Fibroblast of lung (primary cell): ENCODE measurements around the gene ETFA. TPM values are rescaled to one million over a fixed set of nuclear protein-coding genes. Genes with fewer than 3 reads are reported as not detected.
"Not testable (repeated sequence)": the region's sequence is repeated elsewhere in the genome, so short reads cannot be mapped to it uniquely, and the experiment has no call there.

Source experiments
- DNase-seq, 2 donors: peaks; one replicate each; pipeline versions ENCODE4 v3.0.0 to v3.0.0-alpha.2; 2010; ENCODE audit warnings: low read depth in 2 of 2
- H2AFZ ChIP-seq: 2 replicates; pipeline ENCODE4 v1.5.1; 2012; ENCODE audit warnings: low read length, control low read depth, inconsistent platforms
- H3K27ac ChIP-seq: 2 replicates; pipeline ENCODE4 v1.5.1; 2011; ENCODE audit warnings: low read length, control low read depth; ENCODE audit not compliant: insufficient read depth
- H3K27me3 ChIP-seq: 2 replicates; pipeline ENCODE4 v1.5.1; 2011; ENCODE audit warnings: mild to moderate bottlenecking, low read length; ENCODE audit not compliant: control insufficient read depth, insufficient read depth
- H3K36me3 ChIP-seq: 2 replicates; pipeline ENCODE4 v1.5.1; 2011; ENCODE audit warnings: low read length; ENCODE audit not compliant: control insufficient read depth, insufficient read depth
- H3K4me1 ChIP-seq: 2 replicates; pipeline ENCODE4 v1.5.1; 2011; ENCODE audit warnings: low read length; ENCODE audit not compliant: control insufficient read depth, insufficient read depth; ENCODE audit errors: extremely low read depth
- H3K4me2 ChIP-seq: 2 replicates; pipeline ENCODE4 v1.5.1; 2011; ENCODE audit warnings: low read length, control low read depth; ENCODE audit not compliant: insufficient read depth; ENCODE audit errors: extremely low read depth
- H3K4me3 ChIP-seq, 4 experiments: fragments of 200-600 bp in 1 of 4; sonication (generic) in 1 of 4; replicated peaks in 1 of 4; 2 replicates each; pipeline ENCODE4 v1.5.1; 2011 to 2016; ENCODE audit warnings: low read length in 4 of 4, low read depth in 3 of 4, mild to moderate bottlenecking in 3 of 4, control low read depth in 2 of 4, inconsistent platforms in 1 of 4, mixed read lengths in 1 of 4; ENCODE audit not compliant: insufficient read depth in 1 of 4; ENCODE audit errors: control extremely low read depth in 1 of 4
- H3K79me2 ChIP-seq: 2 replicates; pipeline ENCODE4 v1.5.1; 2012; ENCODE audit warnings: mild to moderate bottlenecking, low read length, inconsistent platforms; ENCODE audit not compliant: control insufficient read depth, insufficient read depth
- H3K9ac ChIP-seq: 2 replicates; pipeline ENCODE4 v1.5.1; 2011; ENCODE audit warnings: mild to moderate bottlenecking, low read length, control low read depth; ENCODE audit not compliant: insufficient read depth
- H3K9me3 ChIP-seq: 2 replicates; pipeline ENCODE4 v1.5.1; 2012; ENCODE audit warnings: low read depth, low read length; ENCODE audit not compliant: control insufficient read depth, insufficient read depth
- H4K20me1 ChIP-seq: 2 replicates; pipeline ENCODE4 v1.5.1; 2011; ENCODE audit warnings: low read length; ENCODE audit not compliant: control insufficient read depth, insufficient read depth; ENCODE audit errors: extremely low read depth
- EZH2 ChIP-seq: IDR thresholded peaks from 2 replicates; pipeline ENCODE4 v1.5.1; 2012; ENCODE audit warnings: low read length, control low read depth, mild to moderate bottlenecking; ENCODE audit errors: missing control alignments
- polyA plus RNA-seq, 2 donors: library from polyadenylated mRNA; depleted of rRNA in 1 of 2; stranded (reverse) in 1 of 2; unstranded in 1 of 2; fragments of >200 nt; gene quantifications; 2 replicates each; pipeline ENCODE4 v1.2.1, GENCODE V29; 2011 to 2012; ENCODE audit warnings: missing spikeins in 1 of 2
- total RNA-seq: library from RNA; depleted of rRNA; stranded (reverse); fragments of >200 nt; gene quantifications from 2 replicates; pipeline ENCODE4 v1.2.1, GENCODE V29; 2014
- TF ChIP-seq, protein P1 (sequence below), 2 donors: IDR thresholded peaks in 1 of 2; conservative IDR thresholded peaks in 1 of 2; 1 replicate in 1 of 2; 2 replicates in 1 of 2; pipeline ENCODE4 v1.5.1; 2011 to 2012; ENCODE audit warnings: low read length in 2 of 2, control low read depth in 1 of 2, inconsistent platforms in 1 of 2, low read depth in 1 of 2, mild to moderate bottlenecking in 1 of 2

ETFA gene
- total and polyA plus RNA-seq, 2 donors (not counting 1 experiment from before 2014, with no cell fraction given), result 129 to 161 TPM

DNA sequence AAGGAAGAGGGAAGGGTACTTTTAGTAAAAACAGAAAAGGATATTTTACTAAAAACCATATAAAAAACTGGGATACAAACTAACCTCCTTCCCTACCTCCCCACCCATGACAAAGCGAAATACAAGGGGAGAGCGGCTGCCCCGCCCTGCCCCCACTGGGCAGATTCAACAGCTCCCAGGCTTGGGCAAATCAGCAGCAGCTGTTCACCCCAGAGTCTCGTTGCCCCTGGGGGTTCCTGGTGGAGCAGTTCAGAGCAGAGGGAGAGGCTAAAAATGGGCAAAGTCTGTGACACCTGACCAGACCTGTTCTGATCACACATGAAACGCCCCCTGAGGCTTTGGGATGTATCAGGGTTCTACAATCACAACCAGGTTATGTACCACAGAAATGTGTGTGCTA is 2.5 kb upstream of the ETFA start:
- H3K27ac ChIP-seq, result no peak overlapping the region
- H3K4me1 ChIP-seq, result no peaks in the 10 kb centered on the region
- H2AFZ ChIP-seq, result no peak overlapping the region
- no peak overlapping the region for H3K4me2 ChIP-seq
- no peaks in the 10 kb centered on the region for H3K9me3 ChIP-seq
- no peak overlapping the region for H3K9ac ChIP-seq
- TF ChIP-seq, protein P1, sequence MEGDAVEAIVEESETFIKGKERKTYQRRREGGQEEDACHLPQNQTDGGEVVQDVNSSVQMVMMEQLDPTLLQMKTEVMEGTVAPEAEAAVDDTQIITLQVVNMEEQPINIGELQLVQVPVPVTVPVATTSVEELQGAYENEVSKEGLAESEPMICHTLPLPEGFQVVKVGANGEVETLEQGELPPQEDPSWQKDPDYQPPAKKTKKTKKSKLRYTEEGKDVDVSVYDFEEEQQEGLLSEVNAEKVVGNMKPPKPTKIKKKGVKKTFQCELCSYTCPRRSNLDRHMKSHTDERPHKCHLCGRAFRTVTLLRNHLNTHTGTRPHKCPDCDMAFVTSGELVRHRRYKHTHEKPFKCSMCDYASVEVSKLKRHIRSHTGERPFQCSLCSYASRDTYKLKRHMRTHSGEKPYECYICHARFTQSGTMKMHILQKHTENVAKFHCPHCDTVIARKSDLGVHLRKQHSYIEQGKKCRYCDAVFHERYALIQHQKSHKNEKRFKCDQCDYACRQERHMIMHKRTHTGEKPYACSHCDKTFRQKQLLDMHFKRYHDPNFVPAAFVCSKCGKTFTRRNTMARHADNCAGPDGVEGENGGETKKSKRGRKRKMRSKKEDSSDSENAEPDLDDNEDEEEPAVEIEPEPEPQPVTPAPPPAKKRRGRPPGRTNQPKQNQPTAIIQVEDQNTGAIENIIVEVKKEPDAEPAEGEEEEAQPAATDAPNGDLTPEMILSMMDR (conservative IDR thresholded peaks at IDR 0.05 in 1 of 2, IDR thresholded peaks at IDR 0.05 in 1 of 2; ENCODE audit: low read depth in 1 of 2, low read length in 2 of 2), result no peak
- TF ChIP-seq EZH2, result no peak
- DNase-seq, result no peak
- peaks cover 20% of the 10 kb centered on the region for H3K79me2 ChIP-seq
- no peaks in the 10 kb centered on the region for H3K36me3 ChIP-seq
- H3K4me3 ChIP-seq, result no peak overlapping the region
- no peaks in the 10 kb centered on the region for H4K20me1 ChIP-seq
- peaks cover 11% of the 10 kb centered on the region for H3K27me3 ChIP-seq

- H2AFZ ChIP-seq, H3K4me3 ChIP-seq, H4K20me1 ChIP-seq, H3K4me1 ChIP-seq, H3K9me3 ChIP-seq, DNase-seq, H3K9ac ChIP-seq, H3K4me2 ChIP-seq, H3K27ac ChIP-seq, H3K36me3 ChIP-seq: not testable (repeated sequence)
- Histone ChIP-seq H3K27me3 (peaks cover 11% of the 10 kb centered on the region), H3K79me2 (peaks cover 24% of the 10 kb centered on the region)
Measured at GRCh38 chr15:76313175-76313567, 1.9 kb upstream of the ETFA start.

DNA sequence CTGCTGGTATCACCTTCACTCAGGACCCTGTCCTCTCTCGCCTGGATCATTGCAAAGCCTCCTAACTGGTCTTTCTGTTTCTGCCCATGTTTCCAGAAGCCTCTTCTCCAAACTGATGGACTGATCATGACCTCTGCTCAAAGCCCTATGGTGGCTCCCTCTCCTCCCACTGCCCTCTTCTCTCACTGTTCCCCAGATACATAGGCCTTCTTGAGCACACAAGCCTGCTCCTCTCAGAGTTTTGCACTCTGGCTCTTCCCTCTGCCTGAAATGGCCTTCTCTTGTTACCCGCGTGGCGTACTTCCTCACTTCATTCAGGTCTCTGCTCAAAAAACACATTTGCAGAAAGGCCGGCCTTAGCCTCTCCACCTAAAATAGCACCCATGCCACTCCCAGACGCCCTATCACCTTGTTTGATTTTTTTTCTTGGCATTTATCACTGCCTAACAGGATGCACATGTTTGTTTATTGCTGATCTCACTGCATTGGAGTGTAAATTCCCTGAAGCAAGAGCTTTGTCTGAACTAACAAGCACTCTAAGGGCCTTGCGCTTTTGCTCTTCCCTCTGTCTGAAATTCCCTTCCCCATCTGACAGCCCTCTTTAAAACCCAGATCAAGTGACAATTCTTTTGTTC is 1.4 kb upstream of the ETFA start:
- no peaks in the 10 kb centered on the region for H3K36me3 ChIP-seq
- H3K4me1 ChIP-seq, result no peaks in the 10 kb centered on the region
- TF ChIP-seq, protein P1 (conservative IDR thresholded peaks at IDR 0.05 in 1 of 2, IDR thresholded peaks at IDR 0.05 in 1 of 2; ENCODE audit: low read depth in 1 of 2, low read length in 2 of 2), result no peak
- no peak for TF ChIP-seq EZH2
- H3K9ac ChIP-seq, result no peak overlapping the region
- H3K27me3 ChIP-seq, result peaks cover 9% of the 10 kb centered on the region
- peaks cover 27% of the 10 kb centered on the region for H3K79me2 ChIP-seq
- H3K27ac ChIP-seq, result no peak overlapping the region
- no peak overlapping the region for H3K4me3 ChIP-seq
- DNase-seq, result no peak
- H4K20me1 ChIP-seq, result no peaks in the 10 kb centered on the region
- no peaks in the 10 kb centered on the region for H3K9me3 ChIP-seq
- no peak overlapping the region for H2AFZ ChIP-seq
- H3K4me2 ChIP-seq, result no peak overlapping the region
